Glutamatergic neuron (in vitro differentiated cells): Measurements from ENCODE around the gene ADGRL3. TPM values are rescaled to one million over a fixed set of nuclear protein-coding genes. Genes with fewer than 3 reads are reported as not detected.

Experiments used
- DNase-seq: peaks from one replicate; pipeline ENCODE4 v3.0.0; 2022
- H3K27ac Mint-ChIP-seq: one replicate; pipeline ENCODE4 v1.8.0; 2020; ENCODE audit warnings: mild to moderate bottlenecking, mixed read lengths, inconsistent platforms; ENCODE audit not compliant: unreplicated experiment
- H3K27me3 Mint-ChIP-seq: one replicate; pipeline ENCODE4 v1.8.0; 2020; ENCODE audit warnings: mild to moderate bottlenecking, moderate library complexity, mixed read lengths, inconsistent platforms; ENCODE audit not compliant: unreplicated experiment
- H3K36me3 Mint-ChIP-seq: one replicate; pipeline ENCODE4 v1.8.0; 2020; ENCODE audit warnings: mild to moderate bottlenecking, mixed read lengths, inconsistent platforms; ENCODE audit not compliant: unreplicated experiment
- H3K4me1 Mint-ChIP-seq: one replicate; pipeline ENCODE4 v1.8.0; 2020; ENCODE audit warnings: mild to moderate bottlenecking, low read depth, mixed read lengths, inconsistent platforms; ENCODE audit not compliant: unreplicated experiment
- H3K4me3 Mint-ChIP-seq: one replicate; pipeline ENCODE4 v1.8.0; 2020; ENCODE audit warnings: mild to moderate bottlenecking, mixed read lengths, inconsistent platforms; ENCODE audit not compliant: unreplicated experiment
- H3K9me3 Mint-ChIP-seq: one replicate; pipeline ENCODE4 v1.8.0; 2020; ENCODE audit warnings: mild to moderate bottlenecking, moderate library complexity, mixed read lengths, inconsistent platforms; ENCODE audit not compliant: unreplicated experiment
- total RNA-seq: library from RNA; stranded (reverse); fragmentation: NEBNext Ultra II Directional; extraction: Animal tissue kit (Norgen Biotek cat#: 25700); gene quantifications from one replicate; pipeline ENCODE4 v1.2.1, GENCODE V29; 2021; ENCODE audit not compliant: unreplicated experiment
- TF ChIP-seq, protein P1 (sequence below): fragments of 200-600 bp; sonication (generic); IDR thresholded peaks from one replicate; pipeline ENCODE4 v1.5.0; 2021; ENCODE audit not compliant: partially characterized antibody, unreplicated experiment

ADGRL3 gene
- total RNA-seq, 1 donor from 2014 or later = 193 TPM

DNA sequence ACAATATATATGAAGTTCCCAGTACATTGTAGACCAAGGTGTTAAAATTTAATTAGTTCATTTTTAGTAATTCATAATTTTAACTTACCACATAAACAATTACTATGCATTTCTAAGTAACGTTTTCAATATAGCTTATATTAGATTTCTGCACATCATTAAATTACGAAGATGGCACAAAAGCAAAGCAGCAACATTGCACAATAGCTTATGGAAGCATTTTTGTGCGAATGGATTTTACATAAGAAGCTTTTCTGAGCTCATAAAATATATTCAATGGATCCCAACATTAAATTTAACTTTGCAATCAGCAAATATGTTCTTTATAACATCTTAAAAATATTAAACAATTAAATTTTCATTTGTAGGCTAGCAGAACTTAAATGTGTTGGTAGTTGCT lies 875.4 kb downstream of the ADGRL3 start:
- TF ChIP-seq, protein P1, sequence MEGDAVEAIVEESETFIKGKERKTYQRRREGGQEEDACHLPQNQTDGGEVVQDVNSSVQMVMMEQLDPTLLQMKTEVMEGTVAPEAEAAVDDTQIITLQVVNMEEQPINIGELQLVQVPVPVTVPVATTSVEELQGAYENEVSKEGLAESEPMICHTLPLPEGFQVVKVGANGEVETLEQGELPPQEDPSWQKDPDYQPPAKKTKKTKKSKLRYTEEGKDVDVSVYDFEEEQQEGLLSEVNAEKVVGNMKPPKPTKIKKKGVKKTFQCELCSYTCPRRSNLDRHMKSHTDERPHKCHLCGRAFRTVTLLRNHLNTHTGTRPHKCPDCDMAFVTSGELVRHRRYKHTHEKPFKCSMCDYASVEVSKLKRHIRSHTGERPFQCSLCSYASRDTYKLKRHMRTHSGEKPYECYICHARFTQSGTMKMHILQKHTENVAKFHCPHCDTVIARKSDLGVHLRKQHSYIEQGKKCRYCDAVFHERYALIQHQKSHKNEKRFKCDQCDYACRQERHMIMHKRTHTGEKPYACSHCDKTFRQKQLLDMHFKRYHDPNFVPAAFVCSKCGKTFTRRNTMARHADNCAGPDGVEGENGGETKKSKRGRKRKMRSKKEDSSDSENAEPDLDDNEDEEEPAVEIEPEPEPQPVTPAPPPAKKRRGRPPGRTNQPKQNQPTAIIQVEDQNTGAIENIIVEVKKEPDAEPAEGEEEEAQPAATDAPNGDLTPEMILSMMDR = no peak
- H3K27ac Mint-ChIP-seq = no peak overlapping the region
- peaks cover 3% of the 10 kb centered on the region for H3K4me1 Mint-ChIP-seq
- DNase-seq = no peak
- peaks cover under 1% of the 10 kb centered on the region for H3K36me3 Mint-ChIP-seq
- H3K9me3 Mint-ChIP-seq = peaks cover 1% of the 10 kb centered on the region
- no peak overlapping the region for H3K4me3 Mint-ChIP-seq
- H3K27me3 Mint-ChIP-seq = no peaks in the 10 kb centered on the region

DNA sequence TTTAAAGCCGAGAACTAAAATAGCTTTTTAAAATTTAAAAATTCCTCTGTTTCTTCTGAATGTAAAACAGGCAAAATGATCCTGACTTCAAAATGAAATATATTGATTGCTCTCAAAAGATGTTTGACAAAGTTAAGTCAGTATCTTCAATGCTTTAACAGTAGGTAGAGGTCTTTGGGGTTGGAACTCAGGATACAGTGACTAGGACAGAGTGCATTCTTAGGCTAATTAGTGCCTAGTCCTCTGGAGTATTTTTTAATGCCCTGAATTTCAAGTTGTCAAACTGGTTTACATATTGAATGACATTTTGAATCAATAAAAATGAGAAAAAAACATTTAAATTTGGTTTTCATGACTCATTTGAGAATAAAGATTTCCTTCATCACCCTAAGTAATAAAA lies 877.3 kb downstream of the ADGRL3 start:
- Mint-ChIP-seq H3K4me3 (no peak overlapping the region), H3K4me1 (peaks cover 3% of the 10 kb centered on the region), H3K36me3 (no peaks in the 10 kb centered on the region), H3K9me3 (no peaks in the 10 kb centered on the region), H3K27ac (no peak overlapping the region), H3K27me3 (no peaks in the 10 kb centered on the region)
- TF ChIP-seq, protein P1 = no peak
- DNase-seq = no peak

DNA sequence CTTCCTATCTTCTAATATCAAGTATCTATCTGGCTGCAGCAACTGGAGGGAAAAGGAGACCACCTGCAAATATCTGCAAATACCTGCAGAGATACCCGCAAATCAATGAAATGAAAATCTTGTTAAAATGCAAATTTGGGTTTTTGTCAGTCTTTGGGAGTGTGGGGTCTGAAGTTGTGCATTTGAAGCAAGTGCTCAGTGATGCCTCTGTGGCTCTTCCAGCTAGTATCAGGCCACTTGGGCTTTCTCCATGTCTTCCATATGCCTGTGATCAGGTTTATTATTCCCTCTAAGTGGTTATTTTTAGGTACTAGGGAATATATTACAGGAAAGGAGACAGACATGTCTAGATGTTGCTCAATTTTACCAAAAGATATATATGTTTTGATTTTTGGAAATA lies 880.3 kb downstream of the ADGRL3 start:
- H3K4me3 Mint-ChIP-seq = no peak overlapping the region
- no peak for DNase-seq
- no peaks in the 10 kb centered on the region for H3K27me3 Mint-ChIP-seq
- H3K27ac Mint-ChIP-seq = no peak overlapping the region
- no peaks in the 10 kb centered on the region for H3K36me3 Mint-ChIP-seq
- TF ChIP-seq, protein P1 = no peak
- no peaks in the 10 kb centered on the region for H3K9me3 Mint-ChIP-seq
- peaks cover 3% of the 10 kb centered on the region for H3K4me1 Mint-ChIP-seq

DNA sequence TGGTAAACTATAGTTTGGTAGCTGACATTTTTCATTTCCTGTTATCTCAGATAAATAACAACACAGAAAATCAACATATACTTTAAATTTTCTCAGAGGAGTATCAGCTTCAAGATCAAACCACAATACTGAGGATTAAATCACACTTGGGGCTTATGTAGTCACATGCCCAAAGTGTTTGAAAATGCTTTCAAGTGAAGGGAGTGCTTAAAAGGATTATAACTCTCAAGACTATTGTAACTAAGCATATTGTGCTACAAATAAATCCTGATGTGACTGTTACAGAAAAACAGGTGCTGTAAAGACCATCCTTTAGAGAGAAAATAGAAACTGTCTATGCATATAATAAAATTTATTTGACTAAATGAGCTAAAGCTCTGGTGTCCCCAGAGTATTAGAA lies 887.6 kb downstream of the ADGRL3 start:
- Mint-ChIP-seq H3K27ac (no peak overlapping the region), H3K4me1 (no peaks in the 10 kb centered on the region), H3K36me3 (peaks cover 12% of the 10 kb centered on the region)

DNA sequence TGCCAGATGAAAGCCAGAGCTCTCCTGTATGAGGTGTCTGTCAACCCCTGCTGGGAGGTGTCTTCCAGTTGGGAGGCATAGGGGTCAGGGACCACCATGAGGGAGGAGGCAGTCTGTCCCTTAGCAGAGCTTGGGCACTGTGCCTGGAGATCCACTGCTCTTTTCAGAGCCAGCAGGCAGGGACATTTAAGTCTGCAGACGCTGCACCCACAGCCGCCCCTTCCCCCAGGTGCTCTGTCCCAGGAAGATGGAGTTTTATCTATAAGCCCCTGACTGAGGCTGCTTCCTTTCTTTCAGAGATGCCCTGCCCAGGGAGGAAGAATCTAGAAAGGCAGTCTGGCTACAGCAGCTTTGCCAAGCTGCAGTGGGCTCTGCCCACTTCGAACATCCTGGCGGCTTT lies 893.6 kb downstream of the ADGRL3 start:
- H3K9me3 Mint-ChIP-seq = peaks cover 3% of the 10 kb centered on the region
- no peak for DNase-seq
- peaks cover 16% of the 10 kb centered on the region for H3K36me3 Mint-ChIP-seq
- H3K4me3 Mint-ChIP-seq = no peak overlapping the region
- peaks cover 2% of the 10 kb centered on the region for H3K27me3 Mint-ChIP-seq
- no peaks in the 10 kb centered on the region for H3K4me1 Mint-ChIP-seq
- TF ChIP-seq, protein P1 = no peak
- H3K27ac Mint-ChIP-seq = no peak overlapping the region

More for the DNA sequence above, 887.6 kb downstream of the ADGRL3 start:
- peaks cover 5% of the 10 kb centered on the region for H3K27me3 Mint-ChIP-seq
- no peak overlapping the region for H3K4me3 Mint-ChIP-seq
- TF ChIP-seq, protein P1 = no peak
- DNase-seq = no peak
- peaks cover 5% of the 10 kb centered on the region for H3K9me3 Mint-ChIP-seq
